ENCODE measurements around the gene HOXB3.

- TF ChIP-seq POLR2AphosphoS5 (IDR thresholded peaks at IDR 0.05; ENCODE audit: low read depth, low read length) = no peak
- no peak for TF ChIP-seq POLR2A (IDR thresholded peaks at IDR 0.05; ENCODE audit: low read depth, low read length)
These were observed 50.9 kb downstream of the HOXB3 start for GRCh38 chr17:48539177-48539576.
